GM23338 (cell line): ENCODE data around the gene UBN2. TPM values are rescaled to one million over a fixed set of nuclear protein-coding genes. Genes with fewer than 3 reads are reported as not detected.

Experiments
- ATAC-seq: fragments of 200-7000 bp; cut with Tn5 transposase; 3 replicates; pipeline ENCODE4 v1.9.1; 2020
- DNase-seq: peaks from one replicate; pipeline ENCODE4 v3.0.0-alpha.2; 2015; ENCODE audit warnings: low spot score
- H2AFZ ChIP-seq: fragments of 200-600 bp; sonication (generic); 2 replicates; pipeline ENCODE4 v1.8.0; 2016; ENCODE audit warnings: antibody characterized with exemption, mild to moderate bottlenecking, moderate library complexity
- H3F3A ChIP-seq: fragments of 200-600 bp; sonication (generic); replicated peaks from 2 replicates; pipeline ENCODE4 v1.8.0; 2017; ENCODE audit warnings: antibody characterized with exemption, mixed run types, low read depth
- H3K27ac ChIP-seq: fragments of 200-600 bp; sonication (generic); 2 replicates; pipeline ENCODE4 v1.6.1; 2016; ENCODE audit warnings: low read depth
- H3K27me3 ChIP-seq: fragments of 200-600 bp; sonication (generic); 2 replicates; pipeline ENCODE4 v1.8.0; 2016; ENCODE audit warnings: mild to moderate bottlenecking, mixed run types, moderate library complexity; ENCODE audit not compliant: insufficient read depth
- H3K36me3 ChIP-seq: fragments of 200-600 bp; sonication (generic); 2 replicates; pipeline ENCODE4 v1.8.0; 2016; ENCODE audit warnings: mild to moderate bottlenecking; ENCODE audit not compliant: insufficient read depth
- H3K4me1 ChIP-seq: fragments of 200-600 bp; sonication (generic); 2 replicates; pipeline ENCODE4 v1.8.0; 2016; ENCODE audit warnings: mild to moderate bottlenecking, moderate library complexity; ENCODE audit not compliant: insufficient read depth
- H3K4me2 ChIP-seq: fragments of 200-600 bp; sonication (generic); 2 replicates; pipeline ENCODE4 v1.7.1; 2017; ENCODE audit warnings: mixed run types
- H3K4me3 ChIP-seq: fragments of 200-600 bp; sonication (generic); 2 replicates; pipeline ENCODE4 v1.6.1; 2016; ENCODE audit warnings: mixed run types
- H3K79me2 ChIP-seq: fragments of 200-600 bp; sonication (generic); replicated peaks from 2 replicates; pipeline ENCODE4 v1.8.0; 2017; ENCODE audit warnings: mild to moderate bottlenecking; ENCODE audit not compliant: insufficient read depth
- H3K9me2 ChIP-seq: fragments of 200-600 bp; sonication (generic); 2 replicates; pipeline ENCODE4 v1.8.0; 2017; ENCODE audit not compliant: insufficient read depth
- H4K20me1 ChIP-seq: fragments of 200-600 bp; sonication (generic); replicated peaks from 2 replicates; pipeline ENCODE4 v1.8.0; 2017; ENCODE audit warnings: mild to moderate bottlenecking; ENCODE audit not compliant: insufficient read depth
- H3K27ac Mint-ChIP-seq: 2 replicates; pipeline ENCODE4 v1.8.0; 2020; ENCODE audit warnings: inconsistent platforms, mild to moderate bottlenecking, moderate library complexity, mixed read lengths
- H3K27me3 Mint-ChIP-seq: 3 replicates; pipeline ENCODE4 v1.8.0; 2022; ENCODE audit warnings: low read depth, mild to moderate bottlenecking, moderate library complexity, mixed read lengths, inconsistent platforms; ENCODE audit not compliant: insufficient read depth, poor library complexity
- H3K36me3 Mint-ChIP-seq: 3 replicates; pipeline ENCODE4 v1.8.0; 2021; ENCODE audit warnings: low read depth, mild to moderate bottlenecking, inconsistent platforms, moderate library complexity, mixed read lengths
- H3K4me1 Mint-ChIP-seq: 3 replicates; pipeline ENCODE4 v1.8.0; 2020; ENCODE audit warnings: mild to moderate bottlenecking, inconsistent platforms, mixed read lengths
- H3K4me3 Mint-ChIP-seq: 3 replicates; pipeline ENCODE4 v1.8.0; 2021; ENCODE audit warnings: moderate library complexity, mild to moderate bottlenecking, inconsistent platforms, mixed read lengths
- H3K9me3 Mint-ChIP-seq: 3 replicates; pipeline ENCODE4 v1.8.0; 2020; ENCODE audit warnings: moderate library complexity, mild to moderate bottlenecking, inconsistent platforms, mixed read lengths
- CREB1 ChIP-seq: fragments of 250-450 bp; sonication (Bioruptor Pico); IDR thresholded peaks from 2 replicates; pipeline ENCODE4 v1.5.0; 2020; ENCODE audit warnings: low read depth, mild to moderate bottlenecking, moderate library complexity
- CTCF ChIP-seq, 2 experiments: fragments of 200-600 bp in 1 of 2; sonication (generic) in 1 of 2; conservative IDR thresholded peaks; 2 replicates each; pipeline versions ENCODE4 v1.5.1 to v1.6.1; 2016 to 2017; ENCODE audit warnings: antibody characterized with exemption in 2 of 2, low read depth in 2 of 2, mild to moderate bottlenecking in 2 of 2, moderate library complexity in 1 of 2
- ETS1 ChIP-seq: IDR thresholded peaks from 2 replicates; pipeline ENCODE4 v1.6.1; 2016; ENCODE audit warnings: antibody characterized with exemption
- EZH2 ChIP-seq: fragments of 200-600 bp; sonication (generic); IDR thresholded peaks from one replicate; pipeline ENCODE4 v1.8.0; 2017; ENCODE audit warnings: antibody characterized with exemption, mild to moderate bottlenecking, low read depth; ENCODE audit not compliant: unreplicated experiment
- JUNB ChIP-seq: IDR thresholded peaks from one replicate; pipeline ENCODE4 v1.6.1; 2016; ENCODE audit warnings: antibody characterized with exemption; ENCODE audit not compliant: unreplicated experiment
- POLR2AphosphoS5 ChIP-seq: IDR thresholded peaks from 2 replicates; pipeline ENCODE4 v1.6.1; 2016; ENCODE audit warnings: antibody characterized with exemption, low read depth
- STAT1 ChIP-seq: IDR thresholded peaks from one replicate; pipeline ENCODE4 v1.6.1; 2016; ENCODE audit warnings: antibody characterized with exemption; ENCODE audit not compliant: unreplicated experiment
- ZNF114 ChIP-seq: fragments of 250-450 bp; sonication (Bioruptor Pico); IDR thresholded peaks from 2 replicates; pipeline ENCODE4 v1.5.0; 2020; ENCODE audit warnings: mild to moderate bottlenecking, moderate library complexity
- ZNF331 ChIP-seq: fragments of 250-450 bp; sonication (Bioruptor Pico); IDR thresholded peaks from 2 replicates; pipeline ENCODE4 v1.5.0; 2020; ENCODE audit warnings: low read depth, mild to moderate bottlenecking, moderate library complexity
- ZNF462 ChIP-seq: fragments of 250-450 bp; sonication (Bioruptor Pico); IDR thresholded peaks from 2 replicates; pipeline ENCODE4 v1.5.0; 2020; ENCODE audit warnings: mild to moderate bottlenecking, moderate library complexity
- polyA plus RNA-seq: library from polyadenylated mRNA; unstranded; fragments of >200 nt; fragmentation: Nextera tagmentation; extraction: Ambion mirVana; gene quantifications from 2 replicates; pipeline ENCODE4 v1.2.1, GENCODE V29; 2016
- total RNA-seq: library from RNA; depleted of rRNA; stranded (reverse); fragments of >200 nt; shearing (Covaris generic); gene quantifications from 2 replicates; pipeline ENCODE4 v1.2.3, GENCODE V29; 2014

UBN2 gene
- total and polyA plus RNA-seq, 2 experiments from 2014 or later = 18.5 to 26.6 TPM

GRCh38 chr7:139192014-139192706 is 38.9 kb upstream of the UBN2 start:
- Histone ChIP-seq H3K36me3 (no peaks in the 10 kb centered on the region), H4K20me1 (no peaks in the 10 kb centered on the region), H3K79me2 (no peaks in the 10 kb centered on the region), H2AFZ (no peak overlapping the region), H3K4me2 (no peak overlapping the region), H3F3A (no peaks in the 10 kb centered on the region), H3K9me2 (no peaks in the 10 kb centered on the region), H3K27ac (no peak overlapping the region), H3K4me3 (no peak overlapping the region), H3K27me3 (no peaks in the 10 kb centered on the region), H3K4me1 (no peaks in the 10 kb centered on the region)
- H3K4me1 Mint-ChIP-seq = no peaks in the 10 kb centered on the region
- H3K4me3 Mint-ChIP-seq = no peak overlapping the region
- peaks cover 2% of the 10 kb centered on the region; the same call in 1 of the 3 replicates for H3K36me3 Mint-ChIP-seq
- DNase-seq (no peak), ATAC-seq (no peak)
- H3K9me3 Mint-ChIP-seq = no peaks in the 10 kb centered on the region
- no peak overlapping the region for H3K27ac Mint-ChIP-seq
- no peak for TF ChIP-seq CREB1
- TF ChIP-seq ZNF462 (CRISPR knock-in tag) = no peak
- no peak for TF ChIP-seq POLR2AphosphoS5
- no peak for TF ChIP-seq STAT1
- no peak for TF ChIP-seq ETS1
- no peak for TF ChIP-seq JUNB
- TF ChIP-seq EZH2 = no peak
- TF ChIP-seq ZNF331 = no peak
- no peak for TF ChIP-seq ZNF114 (CRISPR knock-in tag)
- TF ChIP-seq CTCF (conservative IDR thresholded peaks at IDR 0.05; ENCODE audit: low read depth in 2 of 2) = no peak
- peaks cover 3% of the 10 kb centered on the region for H3K27me3 Mint-ChIP-seq
